DMS53 (cell line): Measurements from ENCODE around the gene C6orf58.

Experiments
- DNase-seq: peaks from one replicate; lab custom pipeline; 2025; lab: John Stamatoyannopoulos, UW

C6orf58 gene

DNA sequence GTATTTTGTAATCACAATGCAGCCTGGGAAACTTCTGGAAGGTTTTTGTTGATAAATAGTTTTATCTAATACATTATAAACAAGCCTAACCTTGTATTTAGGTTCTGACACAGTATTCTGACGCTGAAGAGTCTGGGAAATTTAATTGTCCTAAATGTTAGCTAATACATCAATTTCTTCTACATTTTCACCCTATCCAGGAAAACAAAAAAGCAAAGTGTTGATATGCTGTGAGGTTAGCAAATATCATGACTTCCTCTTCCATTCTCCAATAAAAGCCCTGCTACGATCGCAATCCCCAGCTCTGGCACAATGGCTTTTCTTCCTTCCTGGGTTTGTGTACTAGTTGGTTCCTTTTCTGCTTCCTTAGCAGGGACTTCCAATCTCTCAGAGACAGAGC is at the start of gene C6orf58:
TSS of gene C6orf58 (plus strand) at position 301 of the 400 bp plus-strand sequence. CDS start at position 313, 12 bp downstream.
- no peak for DNase-seq

GRCh38 chr6:127533011-127533410 is 44.0 kb upstream of the C6orf58 start:
- DNase-seq: no peak

- no peak for DNase-seq
Observed at GRCh38 chr6:127533736-127534135, 43.2 kb upstream of the C6orf58 start.

GRCh38 chr6:127538750-127539264 is 38.2 kb upstream of the C6orf58 start:
- peak; percentile 31 for DNase-seq

GRCh38 chr6:127539272-127539671 is 37.7 kb upstream of the C6orf58 start:
- DNase-seq: peak; percentile 62

GRCh38 chr6:127547215-127547614 is 29.8 kb upstream of the C6orf58 start:
- DNase-seq: peak; percentile 29

GRCh38 chr6:127547904-127548649 is 28.9 kb upstream of the C6orf58 start:
- DNase-seq: peak; percentile 14

- DNase-seq: no peak
Observed at GRCh38 chr6:127550403-127550802, 26.6 kb upstream of the C6orf58 start.

GRCh38 chr6:127554435-127555006 is 22.5 kb upstream of the C6orf58 start:
- DNase-seq: peak; percentile 80

- peak; percentile 7 for DNase-seq
Observed at GRCh38 chr6:127561660-127562059, 15.3 kb upstream of the C6orf58 start.

DNA sequence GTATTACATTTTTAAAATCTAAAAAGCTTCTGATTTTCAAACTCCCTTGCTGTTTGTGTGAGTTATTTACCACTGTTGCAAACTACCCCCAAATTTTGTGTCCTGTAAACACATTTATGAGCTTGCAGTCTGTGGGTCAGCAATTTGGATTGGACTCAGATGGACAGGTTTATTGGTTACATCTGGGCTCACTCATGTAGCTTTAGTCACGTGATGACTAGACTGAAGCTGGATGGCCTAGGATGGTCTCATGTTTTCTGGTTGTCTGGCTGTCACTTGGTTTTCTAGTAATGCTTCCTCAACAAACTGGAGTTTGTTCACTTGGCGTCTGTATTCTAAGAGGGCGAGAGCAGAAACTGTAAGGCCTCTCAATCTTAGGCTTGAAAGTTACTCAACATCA is 12.2 kb upstream of the C6orf58 start:
- DNase-seq: no peak

GRCh38 chr6:127566119-127566518 is 10.9 kb upstream of the C6orf58 start:
- DNase-seq: no peak

DNA sequence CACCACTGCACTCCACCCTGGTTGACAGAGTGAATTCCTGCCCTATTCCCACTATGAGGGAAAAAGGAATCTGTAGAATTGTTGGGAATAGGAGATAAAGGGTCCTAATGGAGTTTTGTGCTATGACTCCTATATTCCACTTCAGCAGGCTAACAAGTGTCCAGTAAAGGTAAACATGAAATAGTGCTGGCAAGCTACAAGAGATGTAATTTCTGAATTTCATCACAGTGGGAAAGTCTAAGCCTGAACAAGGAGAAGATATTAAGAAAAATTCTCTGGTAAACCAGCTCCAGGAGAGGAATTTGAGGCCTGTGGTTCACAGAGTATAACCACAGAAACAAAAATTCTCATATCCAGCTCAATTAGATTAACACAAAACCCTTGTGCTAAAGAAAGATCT is 10.3 kb upstream of the C6orf58 start:
- no peak for DNase-seq

DNA sequence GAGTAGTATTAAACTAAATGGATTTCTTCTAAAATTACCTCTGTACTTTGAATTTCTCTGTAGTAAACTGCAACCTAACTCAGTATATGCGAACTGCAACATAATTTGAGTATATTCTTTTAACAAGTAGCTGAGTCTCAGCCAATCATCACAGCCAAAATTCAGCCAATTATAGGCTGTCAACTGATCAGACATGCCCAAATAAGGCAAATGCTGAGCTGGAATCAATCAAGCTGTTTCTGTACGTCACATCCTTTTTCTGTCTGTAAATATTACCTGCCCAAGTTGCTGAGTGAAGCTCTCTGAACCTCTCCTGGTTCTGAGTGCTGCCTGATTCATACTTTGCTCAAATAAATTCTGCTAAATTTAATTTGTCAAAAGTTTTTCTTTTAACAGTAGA is 9.5 kb upstream of the C6orf58 start:
- DNase-seq: no peak

DNA sequence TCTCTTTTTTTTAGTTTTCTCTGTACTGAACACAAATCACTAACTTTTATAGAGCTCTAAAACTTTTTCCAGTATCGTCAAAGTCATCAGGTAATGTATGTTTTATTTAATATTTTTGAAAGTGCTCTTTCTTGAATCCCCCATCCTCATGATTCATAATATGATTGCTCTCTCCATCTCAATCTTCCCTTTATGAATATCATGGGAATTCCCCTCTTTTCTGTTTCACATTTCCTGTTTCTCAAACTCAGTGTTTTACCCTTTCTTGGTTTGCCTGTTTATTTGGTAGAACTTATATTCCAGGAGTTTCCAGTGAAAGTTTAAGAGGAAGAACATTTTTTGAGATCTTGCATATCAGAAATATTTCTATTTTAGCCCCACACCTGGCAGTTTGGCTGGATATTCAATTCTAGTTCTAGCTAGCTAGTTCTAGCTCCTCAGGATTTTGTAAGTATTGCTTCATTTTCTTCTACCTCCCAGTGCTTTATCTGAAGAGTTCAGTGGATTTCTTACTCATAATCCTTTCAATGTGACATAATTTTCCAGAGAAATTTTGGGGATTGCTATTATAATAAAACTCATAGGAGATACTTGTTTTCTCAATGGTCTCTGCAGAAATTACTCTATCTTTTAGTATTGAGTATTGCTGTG is 6.1 kb upstream of the C6orf58 start:
- DNase-seq: peak; percentile 39

DNA sequence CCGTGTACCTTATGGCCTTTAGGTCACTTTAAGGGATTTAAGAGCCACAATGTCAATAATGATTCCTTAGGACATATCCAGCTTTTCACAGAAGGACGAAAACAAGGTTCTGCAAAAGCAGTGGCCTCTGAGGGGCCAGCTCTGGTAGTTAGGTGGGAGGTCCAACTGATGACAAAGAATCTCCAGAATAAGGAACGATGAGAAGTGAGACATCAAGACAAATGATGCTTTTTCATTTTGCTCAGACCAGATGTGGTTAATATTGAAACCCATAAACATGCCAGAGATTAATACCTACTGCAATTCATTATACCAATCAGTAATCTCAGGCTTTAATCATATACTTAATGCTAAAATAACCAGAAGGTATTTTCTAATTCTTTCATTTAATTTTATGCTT is 1.9 kb downstream of the C6orf58 start:
- no peak for DNase-seq

GRCh38 chr6:127581576-127581975 is 4.6 kb downstream of the C6orf58 start:
- DNase-seq: no peak

- DNase-seq: peak; percentile 75
Observed at GRCh38 chr6:127582777-127583462, 5.9 kb downstream of the C6orf58 start.

- DNase-seq: no peak
Observed at GRCh38 chr6:127585123-127585522, 8.1 kb downstream of the C6orf58 start.

GRCh38 chr6:127586372-127586771 is 9.4 kb downstream of the C6orf58 start:
- DNase-seq: peak; percentile 11

DNA sequence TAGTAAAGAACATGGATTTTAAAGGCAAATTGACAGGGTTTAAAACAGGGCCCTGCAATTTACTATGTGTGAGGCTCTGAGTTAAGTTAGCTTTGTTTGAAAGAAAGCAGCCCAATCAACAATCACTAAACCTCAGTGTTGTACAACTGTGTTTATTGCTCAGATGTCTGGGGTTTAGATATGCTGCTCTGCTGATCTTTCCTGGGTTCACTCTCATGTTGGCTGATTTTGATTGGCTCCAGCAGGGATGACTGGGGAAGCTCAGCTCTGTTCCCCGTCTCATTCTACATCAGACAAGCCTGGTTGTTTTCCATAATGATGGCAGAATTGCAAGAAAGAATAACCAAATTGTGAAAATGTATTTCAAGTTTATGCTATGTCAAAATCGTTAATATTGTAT is 10.9 kb downstream of the C6orf58 start:
- DNase-seq: no peak

DNA sequence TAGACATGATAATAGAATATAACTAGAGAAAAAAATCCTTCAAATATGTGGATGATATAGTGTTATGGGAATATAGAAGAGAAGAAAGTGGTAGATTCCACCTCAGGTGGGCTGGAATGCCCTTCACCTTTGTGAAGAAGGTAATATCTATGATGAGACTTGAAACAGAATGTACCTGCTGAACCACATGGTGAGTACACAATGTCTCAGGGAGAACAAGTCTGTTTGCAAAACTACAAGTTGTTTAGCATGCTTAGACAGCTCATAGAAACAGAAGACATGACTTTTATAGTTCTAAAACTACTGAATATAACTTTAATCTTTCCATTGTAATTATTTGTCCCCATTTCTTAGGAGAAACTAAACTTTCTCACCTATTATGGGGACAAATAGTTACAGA is 12.2 kb downstream of the C6orf58 start:
- DNase-seq: no peak
